Activated CD8-positive, alpha-beta memory T cell treated with anti-CD3 and anti-CD28 coated beads, Interleukin-2, amount 50 U/mL, for 48 hours (primary cell): ENCODE measurements around the gene NAV2.
"Not testable (repeated sequence)": the region's sequence is repeated elsewhere in the genome, so short reads cannot be mapped to it uniquely, and the experiment has no call there.

Experiments used
- DNase-seq: peaks from one replicate; pipeline ENCODE4 v3.0.0-alpha.2; 2020

Gene NAV2

GRCh38 chr11:20109731-20110445 lies 397.3 kb downstream of the NAV2 start:
- no peak for DNase-seq

GRCh38 chr11:20110908-20111669 lies 398.5 kb downstream of the NAV2 start:
- DNase-seq = peak; percentile 61

GRCh38 chr11:20111871-20112270 lies 399.2 kb downstream of the NAV2 start:
- no peak for DNase-seq

GRCh38 chr11:20112291-20113148 lies 399.9 kb downstream of the NAV2 start:
- no peak for DNase-seq

- DNase-seq = no peak
Observed at GRCh38 chr11:20113149-20113438, 400.5 kb downstream of the NAV2 start.

- DNase-seq = no peak
Observed at GRCh38 chr11:20114588-20114987, 402.0 kb downstream of the NAV2 start.

GRCh38 chr11:20116825-20117224 lies 404.2 kb downstream of the NAV2 start:
- DNase-seq = no peak

- DNase-seq = no peak
Observed at GRCh38 chr11:20117291-20117690, 404.7 kb downstream of the NAV2 start.

DNA sequence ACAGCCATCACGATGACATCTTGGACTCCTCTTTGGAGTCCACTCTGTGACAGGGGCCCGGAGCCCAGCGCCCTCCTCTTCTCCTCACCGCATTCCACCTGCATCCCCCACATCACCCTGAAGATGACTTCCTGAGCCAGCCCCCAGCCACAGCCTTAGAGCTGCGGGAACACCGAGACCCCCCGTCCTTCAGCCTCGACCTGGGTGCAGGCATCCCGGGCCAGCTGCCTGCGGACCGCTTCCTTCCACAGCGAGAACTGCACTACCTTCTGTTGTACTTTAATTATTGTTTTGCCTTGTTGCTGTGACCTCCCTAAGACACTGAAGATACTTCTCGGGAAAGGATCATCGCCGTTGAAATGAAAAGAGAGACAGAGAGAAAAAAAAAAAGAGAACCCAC lies 405.6 kb downstream of the NAV2 start:
- DNase-seq = no peak

DNA sequence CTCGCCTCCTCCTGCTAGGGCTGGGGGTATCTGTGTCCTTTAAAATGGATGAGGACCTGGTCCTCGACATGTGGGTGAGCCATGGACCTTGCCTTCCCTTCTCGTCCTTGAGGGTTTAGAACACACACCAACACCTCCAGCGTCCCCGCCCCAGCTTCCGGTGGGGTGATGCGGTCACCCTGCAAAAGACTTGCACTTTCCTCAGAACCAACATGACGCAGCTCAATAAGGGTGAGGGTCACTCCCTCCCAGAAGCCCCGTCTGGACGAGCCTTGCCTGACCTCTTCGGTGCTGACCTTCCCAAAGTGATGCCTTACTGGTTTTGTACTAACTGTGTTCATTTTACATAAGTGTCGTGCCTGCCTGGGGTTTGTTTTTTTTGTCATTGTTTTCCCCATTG lies 406.7 kb downstream of the NAV2 start:
- DNase-seq = no peak

- DNase-seq = no peak
Observed at GRCh38 chr11:20120134-20120925, 407.7 kb downstream of the NAV2 start.

GRCh38 chr11:20122131-20122530 lies 409.5 kb downstream of the NAV2 start:
- DNase-seq = no peak

GRCh38 chr11:20125927-20126326 lies 413.3 kb downstream of the NAV2 start:
- DNase-seq = no peak

- DNase-seq = no peak
Observed at GRCh38 chr11:20126724-20127123, 414.1 kb downstream of the NAV2 start.

DNA sequence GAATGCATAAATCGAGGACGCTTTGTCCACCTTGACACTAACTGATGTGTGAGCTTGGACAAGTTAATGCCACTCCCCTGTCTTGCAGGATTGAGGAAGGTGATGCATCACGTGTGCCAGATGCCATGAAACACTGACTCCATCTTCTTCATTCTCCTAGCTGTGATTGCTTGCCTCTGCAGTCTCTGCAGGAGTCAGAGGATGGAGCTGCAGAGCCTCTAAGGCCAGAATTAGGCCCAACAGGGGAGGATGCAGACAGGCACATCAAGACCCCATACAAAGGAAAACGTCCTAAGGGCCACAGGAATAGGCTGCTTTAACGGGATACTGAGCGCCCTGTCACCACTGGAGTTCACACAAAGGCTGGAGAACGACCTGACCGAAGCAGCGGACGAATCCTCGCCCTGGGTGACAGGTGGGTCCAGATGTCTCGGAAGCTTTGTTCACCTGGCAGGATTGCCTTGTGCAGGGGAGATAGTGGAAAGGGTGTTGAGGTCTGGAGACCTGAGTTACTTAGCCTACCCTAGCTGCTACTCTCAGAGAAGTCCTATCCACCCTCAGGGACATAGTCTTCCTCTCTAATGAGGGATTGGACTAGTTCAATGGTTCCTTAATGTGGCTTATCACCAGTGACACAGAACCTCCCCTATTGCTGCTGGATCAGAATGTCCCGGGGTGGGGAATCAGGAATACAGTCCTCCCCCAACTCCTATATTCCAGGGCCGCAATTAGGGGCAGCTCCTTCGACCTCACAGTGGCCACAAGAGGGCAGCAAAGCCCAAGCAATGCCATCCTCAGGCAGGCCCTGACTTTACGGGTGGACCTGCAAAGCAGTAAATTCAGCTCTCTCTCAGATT lies 415.3 kb downstream of the NAV2 start:
- peak; percentile 90 for DNase-seq

- not testable (repeated sequence) for DNase-seq
Observed at GRCh38 chr11:20128528-20128825, 415.8 kb downstream of the NAV2 start.

DNA sequence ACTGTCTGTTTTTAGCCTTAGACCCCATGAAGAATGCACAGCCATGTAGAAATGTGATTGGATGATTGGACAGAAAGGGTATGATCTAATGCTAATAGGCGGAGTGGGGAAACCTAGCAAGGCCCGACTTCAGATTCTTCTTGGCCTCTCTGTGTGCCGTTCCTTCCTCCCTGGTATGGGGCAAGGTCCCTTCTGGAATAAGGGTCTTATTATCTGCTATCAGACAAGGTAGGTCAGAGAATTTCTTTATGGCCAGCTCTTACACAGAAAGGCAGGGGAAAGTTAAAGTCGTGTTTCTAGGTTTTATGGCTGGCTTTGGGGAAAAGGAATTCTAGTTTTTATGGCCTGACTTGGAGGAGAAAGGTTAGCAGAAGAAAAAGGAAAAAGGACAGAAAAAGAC lies 417.0 kb downstream of the NAV2 start:
- DNase-seq = no peak

DNA sequence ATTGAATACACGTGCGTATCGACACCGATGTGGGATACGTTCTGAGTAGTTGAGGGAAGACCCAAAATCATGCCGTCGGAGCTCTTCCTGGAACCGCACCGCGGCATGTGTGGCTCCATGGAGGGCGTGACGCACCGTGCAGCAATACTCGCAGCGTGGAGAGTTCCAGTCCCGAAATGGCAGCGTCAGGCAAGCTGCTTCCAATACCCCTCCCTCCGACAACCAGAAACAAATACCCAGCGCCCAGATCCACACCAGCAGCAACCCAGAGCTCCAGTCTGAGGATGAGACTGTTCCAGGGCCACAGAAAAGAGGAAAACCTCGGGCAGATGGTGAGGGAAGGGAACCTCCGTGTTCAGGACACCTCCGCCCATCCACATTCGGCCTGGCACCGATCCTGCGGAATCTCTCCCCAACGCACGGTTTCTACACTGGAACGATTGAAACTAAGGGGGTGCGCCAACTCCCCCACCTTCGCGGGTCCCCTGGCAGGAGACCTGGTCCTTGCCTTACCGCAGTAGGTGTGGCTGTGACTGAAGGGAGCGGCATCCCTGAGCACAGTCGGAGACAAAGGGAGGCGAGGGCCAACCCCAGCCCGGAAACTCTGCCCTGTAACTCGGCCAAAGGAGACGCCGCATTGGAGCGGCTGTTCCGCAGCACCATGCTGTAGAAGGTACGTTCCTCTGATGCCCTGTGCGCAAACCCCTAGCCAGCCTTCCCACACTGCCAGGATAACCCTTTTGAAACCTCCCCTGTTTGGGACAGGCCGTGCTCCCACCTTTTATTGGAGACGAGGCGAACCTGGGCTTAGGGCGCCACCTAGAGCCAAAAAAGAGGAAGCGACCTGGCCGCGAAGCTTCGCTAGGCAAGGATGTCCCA lies 419.4 kb downstream of the NAV2 start:
- DNase-seq = peak; percentile 71

DNA sequence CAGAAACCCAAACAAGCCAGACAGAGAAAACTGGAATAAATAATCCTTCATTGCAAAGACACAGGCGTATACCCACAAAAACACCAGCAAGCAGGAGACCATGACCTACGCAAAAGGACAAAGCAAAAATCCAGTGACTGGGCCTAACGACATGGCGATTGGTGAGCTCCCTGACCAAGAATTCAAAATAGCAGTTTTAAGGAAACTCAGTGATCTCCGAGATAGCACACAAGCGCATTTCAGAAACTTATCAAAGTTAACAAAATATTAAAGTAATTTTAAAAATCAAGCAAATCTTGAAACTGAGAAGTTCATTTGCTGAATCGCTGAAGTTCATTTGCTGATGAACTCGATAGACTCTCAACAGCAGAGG lies 420.0 kb downstream of the NAV2 start:
- no peak for DNase-seq

DNA sequence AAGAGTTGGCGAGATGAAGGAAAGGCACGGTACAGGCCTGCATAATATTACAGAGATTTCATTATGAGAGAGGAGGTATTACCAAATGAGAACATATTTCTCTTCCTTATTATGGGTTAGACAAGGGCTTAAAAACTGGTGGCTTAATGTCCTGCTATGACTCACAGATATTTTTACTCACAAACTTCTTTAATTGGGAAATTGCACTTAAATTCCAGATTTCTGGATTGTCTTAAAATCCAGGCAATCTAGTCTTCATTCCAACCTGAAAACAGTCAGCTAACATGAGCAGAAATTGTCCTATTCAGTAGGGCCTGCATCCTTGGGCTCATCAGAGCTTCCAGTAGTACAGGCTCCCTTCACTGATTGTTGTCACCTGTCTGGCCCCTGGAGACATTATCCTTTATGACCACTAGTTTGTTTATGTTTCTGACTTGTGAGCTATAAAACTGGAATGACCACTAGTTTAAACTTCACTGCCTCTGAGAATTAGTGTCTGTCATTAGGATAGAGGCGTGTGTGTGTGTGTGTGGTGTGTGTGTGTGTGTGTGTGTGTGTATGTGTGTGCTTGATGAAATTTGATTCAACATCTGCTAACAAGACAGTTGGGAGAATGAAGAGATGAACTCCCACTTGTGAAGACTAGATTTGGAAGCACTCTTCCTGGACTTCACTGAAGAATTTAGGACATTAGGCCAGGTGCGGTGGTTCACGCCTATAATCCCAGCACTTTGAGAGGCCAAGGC lies 422.5 kb downstream of the NAV2 start:
- DNase-seq = no peak
